Measurements from ENCODE around the gene CADM2.

Gene CADM2

GRCh38 chr3:85298032-85298431 lies 339.2 kb downstream of the CADM2 start:
- FAIRE-seq (no peak), DNase-seq (ENCODE audit: insufficient read length, low spot score) (no peak)
- no peak for TF ChIP-seq CTCF (IDR thresholded peaks at IDR 0.05; ENCODE audit: insufficient read depth, missing control alignments)

- no peak for TF ChIP-seq CTCF (IDR thresholded peaks at IDR 0.05; ENCODE audit: insufficient read depth, missing control alignments)
- no peak for DNase-seq (ENCODE audit: insufficient read length, low spot score)
- FAIRE-seq: no peak
Observed at GRCh38 chr3:85303156-85303555, 344.4 kb downstream of the CADM2 start.

- TF ChIP-seq CTCF (IDR thresholded peaks at IDR 0.05; ENCODE audit: insufficient read depth, missing control alignments): peak; percentile 16
- no peak for FAIRE-seq
Observed at GRCh38 chr3:85304360-85304964, 345.7 kb downstream of the CADM2 start.

GRCh38 chr3:85312331-85312730 lies 353.5 kb downstream of the CADM2 start:
- no peak for FAIRE-seq

More at GRCh38 chr3:85304360-85304964, 345.7 kb downstream of the CADM2 start:
- no peak for DNase-seq (ENCODE audit: insufficient read length, low spot score)

GRCh38 chr3:85313380-85313779 lies 354.6 kb downstream of the CADM2 start:
- DNase-seq (ENCODE audit: insufficient read length, low spot score): no peak
- FAIRE-seq: no peak
- TF ChIP-seq CTCF (IDR thresholded peaks at IDR 0.05; ENCODE audit: insufficient read depth, missing control alignments): no peak

More at GRCh38 chr3:85312331-85312730, 353.5 kb downstream of the CADM2 start:
- DNase-seq (ENCODE audit: insufficient read length, low spot score): no peak
- no peak for TF ChIP-seq CTCF (IDR thresholded peaks at IDR 0.05; ENCODE audit: insufficient read depth, missing control alignments)

GRCh38 chr3:85316252-85316651 lies 357.5 kb downstream of the CADM2 start:
- FAIRE-seq: no peak
- no peak for TF ChIP-seq CTCF (IDR thresholded peaks at IDR 0.05; ENCODE audit: insufficient read depth, missing control alignments)
- no peak for DNase-seq (ENCODE audit: insufficient read length, low spot score)

GRCh38 chr3:85321892-85322291 lies 363.1 kb downstream of the CADM2 start:
- DNase-seq (ENCODE audit: insufficient read length, low spot score) (no peak), FAIRE-seq (no peak)
- TF ChIP-seq CTCF (IDR thresholded peaks at IDR 0.05; ENCODE audit: insufficient read depth, missing control alignments): no peak
